Measurements from ENCODE around the gene SBK1. TPM values are rescaled to one million over a fixed set of nuclear protein-coding genes. Genes with fewer than 3 reads are reported as not detected.

The SBK1 gene
- total and polyA plus RNA-seq, 2 of the 4 experiments (the other 2 are of a cell fraction), result under 0.01 to 0.05 TPM

DNA sequence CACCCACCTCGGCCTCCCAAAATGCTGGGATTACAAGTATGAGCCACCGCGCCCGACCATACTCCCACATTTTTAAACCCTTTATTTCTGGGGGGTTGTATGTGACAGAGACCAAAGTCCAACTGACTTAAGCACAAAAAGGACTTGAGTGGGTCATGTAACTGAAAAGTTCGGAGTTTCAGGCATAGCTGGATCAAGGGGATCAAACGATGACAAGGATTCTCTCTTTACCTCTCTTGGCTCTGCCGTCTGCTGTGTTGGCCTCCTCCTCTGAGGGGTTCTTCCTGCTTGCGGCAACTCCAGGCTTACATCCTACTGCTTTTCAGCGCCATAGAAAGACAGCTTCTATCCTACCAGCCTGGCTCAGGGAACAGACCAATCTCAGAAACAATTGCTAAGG is 9.2 kb upstream of the SBK1 start:
- Histone ChIP-seq H3K4me2 (ENCODE audit: low read depth, low read length) (no peak overlapping the region), H3K23ac (ENCODE audit: low read depth, low read length) (no peak overlapping the region), H3K36me3 (ENCODE audit: control insufficient read depth, insufficient read depth, low read length) (no peaks in the 10 kb centered on the region), H4K8ac (ENCODE audit: low read depth in 2 of 2, low read length in 2 of 2) (no peak overlapping the region), H3K4me3 (ENCODE audit: insufficient read depth, low read depth, low read length) (no peak overlapping the region), H4K91ac (ENCODE audit: insufficient read depth, low read depth, low read length) (no peak overlapping the region), H2BK5ac (ENCODE audit: low read depth, low read length, poor library complexity, severe bottlenecking) (no peak overlapping the region), H2AK9ac (replicated peaks; ENCODE audit: low read depth, low read length, poor library complexity) (no peak overlapping the region), H3K79me1 (ENCODE audit: low read depth in 1 of 2, low read length in 2 of 2) (no peaks in the 10 kb centered on the region), H3K4ac (ENCODE audit: low read depth, low read length) (no peak overlapping the region), H3K27ac (ENCODE audit: insufficient read depth, low read length) (no peak overlapping the region), H3K18ac (ENCODE audit: low read depth, low read length) (no peak overlapping the region), H4K20me1 (ENCODE audit: insufficient read depth, low read length) (no peaks in the 10 kb centered on the region), H4K5ac (ENCODE audit: low read depth, low read length) (no peak overlapping the region), H2BK20ac (ENCODE audit: low read depth, low read length) (no peak overlapping the region), H2AK5ac (ENCODE audit: low read depth, low read length) (no peak overlapping the region), H3K9ac (ENCODE audit: low read depth, low read length) (no peak overlapping the region), H3K14ac (replicated peaks; ENCODE audit: low read depth, low read length) (no peak overlapping the region), H2AFZ (replicated peaks; ENCODE audit: low read length, poor library complexity) (no peak overlapping the region), H2BK15ac (ENCODE audit: low read depth, low read length) (no peak overlapping the region), H2BK120ac (ENCODE audit: low read depth, low read length) (no peak overlapping the region), H3K56ac (ENCODE audit: extremely low read depth, insufficient read depth, low read length) (no peak overlapping the region), H3K27me3 (ENCODE audit: control insufficient read depth, insufficient read depth, low read length) (peaks cover 19% of the 10 kb centered on the region), H3K4me1 (ENCODE audit: control insufficient read depth, insufficient read depth, low read length) (no peaks in the 10 kb centered on the region), H3K9me3 (ENCODE audit: control insufficient read depth, insufficient read depth, low read length) (no peaks in the 10 kb centered on the region), H3K9me1 (ENCODE audit: insufficient read depth, low read length) (no peaks in the 10 kb centered on the region)
- ChIA-PET CTCF (no interaction called here), POLR2A (ENCODE audit: unreplicated experiment) (no interaction called here)
- in situ Hi-C loops (cut with MboI; ENCODE audit: low sequenced_read_pairs), result no loop called here
- dilution Hi-C loops (cut with HindIII; ENCODE audit: low sequenced_read_pairs, unreplicated experiment), result no loop called here
- 40% methylated on average over 1 of the region's 9 CpGs; no CpG with 5 or more reads in 1 of the 2 experiments for WGBS, 2 experiments (ENCODE audit: extremely low coverage in 2 of 2, insufficient read length in 1 of 2)
- DNase-seq, result no peak
- no TSS peak for BruUV-seq (replicated peaks)
- ATAC-seq (ENCODE audit: low read depth), result no peak
- intact Hi-C loops (cut with micrococcal nuclease), result no loop called here
- TF ChIP-seq RAD21 (IDR thresholded peaks at IDR 0.05; ENCODE audit: low read length), result no peak

All from IMR-90 (cell line).